H1 (cell line): ENCODE data around the gene ZFP36L2. TPM values are rescaled to one million over a fixed set of nuclear protein-coding genes. Genes with fewer than 3 reads are reported as not detected.

Experiments
- CTCF ChIA-PET: fragments of 300-600 bp; sonication (Branson Sonifier 250); formaldehyde crosslinking; loops from one replicate; lab custom pipeline; 2021; ENCODE audit not compliant: partially characterized antibody; lab: Charles Lee
- POLR2A ChIA-PET: fragments of 300-600 bp; sonication (Branson Sonifier 250); formaldehyde crosslinking; loops from one replicate; lab custom pipeline; 2021; ENCODE audit warnings: inconsistent platforms; ENCODE audit not compliant: partially characterized antibody; lab: Charles Lee
- DNase-seq, 2 experiments: peaks; one replicate each; pipeline versions ENCODE4 v3.0.0 to v3.0.0-alpha.2; 2010 to 2022; ENCODE audit warnings: low spot score in 2 of 2, low read depth in 1 of 2, mixed read lengths in 1 of 2
- FAIRE-seq: peaks from 2 replicates; lab custom pipeline; 2011; peaks lifted over from hg19 to GRCh38; lab: Jason Lieb, UNC
- H2AFZ ChIP-seq: 2 replicates; pipeline ENCODE4 v1.8.1; 2012; ENCODE audit warnings: low read length, inconsistent platforms
- H2AK5ac ChIP-seq: 2 replicates; pipeline ENCODE4 v1.6.1; 2013; ENCODE audit warnings: low read depth, low read length
- H2BK120ac ChIP-seq: replicated peaks from 2 replicates; pipeline ENCODE3; 2013; ENCODE audit warnings: low read depth, low read length, inconsistent platforms
- H2BK12ac ChIP-seq: 2 replicates; pipeline ENCODE4 v1.6.1; 2013; ENCODE audit warnings: low read depth, low read length
- H2BK15ac ChIP-seq: 2 replicates; pipeline ENCODE4 v1.6.1; 2013; ENCODE audit warnings: low read length
- H2BK20ac ChIP-seq: 2 replicates; pipeline ENCODE4 v1.6.1; 2013; ENCODE audit warnings: low read length
- H2BK5ac ChIP-seq: 2 replicates; pipeline ENCODE4 v1.6.1; 2013; ENCODE audit warnings: low read depth, low read length
- H3K14ac ChIP-seq: 2 replicates; pipeline ENCODE4 v1.6.1; 2013; ENCODE audit warnings: inconsistent platforms; ENCODE audit not compliant: insufficient read length
- H3K18ac ChIP-seq: 2 replicates; pipeline ENCODE4 v1.6.1; 2013; ENCODE audit warnings: low read length; ENCODE audit errors: extremely low read depth
- H3K23ac ChIP-seq: 2 replicates; pipeline ENCODE4 v1.6.1; 2013; ENCODE audit warnings: inconsistent platforms; ENCODE audit not compliant: insufficient read length
- H3K23me2 ChIP-seq: 2 replicates; pipeline ENCODE4 v1.6.1; 2013; ENCODE audit warnings: low read depth, low read length
- H3K27ac ChIP-seq: 2 replicates; pipeline ENCODE4 v1.6.1; 2011; ENCODE audit warnings: low read depth, low read length, inconsistent platforms
- H3K27me3 ChIP-seq, 4 experiments: replicated peaks in 1 of 4; 1 replicate in 1 of 4; 2 replicates in 3 of 4; pipeline versions ENCODE4 v1.6.1 to v1.8.1; 2011 to 2013; ENCODE audit warnings: low read length in 3 of 4, mild to moderate bottlenecking in 3 of 4, inconsistent platforms in 2 of 4, mixed read lengths in 2 of 4, moderate library complexity in 1 of 4; ENCODE audit not compliant: control insufficient read depth in 3 of 4, insufficient read depth in 3 of 4; ENCODE audit errors: extremely low read depth in 1 of 4
- H3K36me3 ChIP-seq, 4 experiments: 2 replicates each; pipeline versions ENCODE4 v1.6.1 to v1.8.1; 2011 to 2013; ENCODE audit warnings: mild to moderate bottlenecking in 4 of 4, low read length in 3 of 4, moderate library complexity in 2 of 4, control low read depth in 1 of 4, inconsistent platforms in 1 of 4; ENCODE audit not compliant: insufficient read depth in 4 of 4, control insufficient read depth in 2 of 4
- H3K4ac ChIP-seq: replicated peaks from 2 replicates; pipeline ENCODE3; 2013; ENCODE audit warnings: low read length, low read depth, mixed read lengths, inconsistent platforms; ENCODE audit not compliant: insufficient read length
- H3K4me1 ChIP-seq, 4 experiments: replicated peaks in 1 of 4; 1 replicate in 1 of 4; 2 replicates in 3 of 4; pipeline versions ENCODE4 v1.6.1 to v1.8.1; 2011 to 2013; ENCODE audit warnings: low read length in 3 of 4, inconsistent platforms in 2 of 4, mixed read lengths in 1 of 4; ENCODE audit not compliant: insufficient read depth in 4 of 4, control insufficient read depth in 3 of 4
- H3K4me2 ChIP-seq, 2 experiments: 2 replicates each; pipeline versions ENCODE4 v1.6.1 to v1.8.1; 2011 to 2013; ENCODE audit warnings: low read depth in 2 of 2, low read length in 2 of 2, control low read depth in 1 of 2, inconsistent platforms in 1 of 2, mild to moderate bottlenecking in 1 of 2; ENCODE audit not compliant: insufficient read depth in 1 of 2
- H3K4me3 ChIP-seq, 4 experiments: fragments of 200-600, 300-600 bp in 1 of 4; sonication (generic), shearing (Covaris generic), sonication (Bioruptor Twin) in 1 of 4; 2 replicates each; pipeline versions ENCODE4 v1.5.1 to v1.8.1; 2011 to 2016; ENCODE audit warnings: low read length in 4 of 4, low read depth in 3 of 4, control low read depth in 2 of 4, inconsistent platforms in 2 of 4, mild to moderate bottlenecking in 2 of 4, mixed read lengths in 1 of 4, moderate library complexity in 1 of 4; ENCODE audit not compliant: insufficient read depth in 2 of 4; ENCODE audit errors: extremely low read depth in 1 of 4
- H3K56ac ChIP-seq: replicated peaks from 2 replicates; pipeline ENCODE3; 2013; ENCODE audit warnings: low read depth, mild to moderate bottlenecking, mixed read lengths, low read length, inconsistent platforms; ENCODE audit not compliant: insufficient read length
- H3K79me1 ChIP-seq: 2 replicates; pipeline ENCODE4 v1.6.1; 2013; ENCODE audit warnings: low read depth, low read length, control low read depth
- H3K79me2 ChIP-seq, 2 experiments: 2 replicates each; pipeline versions ENCODE4 v1.6.1 to v1.8.1; 2012 to 2013; ENCODE audit warnings: low read length in 2 of 2, mild to moderate bottlenecking in 2 of 2, inconsistent platforms in 1 of 2; ENCODE audit not compliant: insufficient read depth in 2 of 2, control insufficient read depth in 1 of 2
- H3K9ac ChIP-seq, 4 experiments: replicated peaks in 1 of 4; 1 replicate in 1 of 4; 2 replicates in 3 of 4; pipeline versions ENCODE4 v1.6.1 to v1.8.1; 2011 to 2013; ENCODE audit warnings: low read depth in 3 of 4, low read length in 3 of 4, control low read depth in 2 of 4, mild to moderate bottlenecking in 2 of 4, moderate library complexity in 2 of 4, inconsistent platforms in 1 of 4; ENCODE audit errors: extremely low read depth in 1 of 4
- H3K9me3 ChIP-seq, 2 experiments: 2 replicates each; pipeline versions ENCODE4 v1.6.1 to v1.8.1; 2012 to 2013; ENCODE audit warnings: mild to moderate bottlenecking in 2 of 2, moderate library complexity in 2 of 2, control low read depth in 1 of 2, inconsistent platforms in 1 of 2, low read depth in 1 of 2, low read length in 1 of 2, mixed read lengths in 1 of 2; ENCODE audit not compliant: insufficient read depth in 2 of 2
- H4K20me1 ChIP-seq, 2 experiments: replicated peaks in 1 of 2; 2 replicates each; pipeline versions ENCODE3 to v1.8.1; 2011 to 2013; ENCODE audit warnings: inconsistent platforms in 2 of 2, low read length in 2 of 2, mild to moderate bottlenecking in 1 of 2; ENCODE audit not compliant: insufficient read depth in 2 of 2, control insufficient read depth in 1 of 2
- H4K5ac ChIP-seq: 2 replicates; pipeline ENCODE4 v1.6.1; 2013; ENCODE audit warnings: low read length, low read depth, mixed read lengths, inconsistent platforms; ENCODE audit not compliant: insufficient read length
- H4K8ac ChIP-seq: 2 replicates; pipeline ENCODE4 v1.8.0; 2013; ENCODE audit warnings: mild to moderate bottlenecking, moderate library complexity, low read length, inconsistent platforms; ENCODE audit not compliant: insufficient read depth; ENCODE audit errors: extremely low read depth
- H4K91ac ChIP-seq: replicated peaks from 2 replicates; pipeline ENCODE3; 2013; ENCODE audit warnings: low read length, mixed read lengths, inconsistent platforms; ENCODE audit not compliant: insufficient read length
- BACH1 ChIP-seq: IDR thresholded peaks from 2 replicates; pipeline ENCODE4 v1.6.1; 2012; ENCODE audit warnings: low read length, improper control_type of control experiment
- CHD2 ChIP-seq: IDR thresholded peaks from 2 replicates; pipeline ENCODE4 v1.6.1; 2012; ENCODE audit warnings: low read length, improper control_type of control experiment
- EP300 ChIP-seq, 2 experiments: IDR thresholded peaks; 1 replicate in 1 of 2; 2 replicates in 1 of 2; pipeline ENCODE4 v1.6.1; 2011 to 2012; ENCODE audit warnings: low read depth in 2 of 2, low read length in 2 of 2, mild to moderate bottlenecking in 2 of 2, borderline replicate concordance in 1 of 2, inconsistent platforms in 1 of 2, moderate library complexity in 1 of 2
- WGBS, 2 experiments: shearing (Covaris generic) in 1 of 2; methylation state at CpG; one replicate each; pipeline versions ENCODE4 v1.1.6 to v1.1.7; 2013 to 2015; ENCODE audit warnings: low lambda C conversion rate in 2 of 2, mixed read lengths in 2 of 2, inconsistent platforms in 1 of 2, low coverage in 1 of 2, missing lambda C conversion rate in 1 of 2; ENCODE audit not compliant: insufficient replicate concordance in 2 of 2, insufficient coverage in 1 of 2, insufficient read length in 1 of 2; ENCODE audit errors: extremely low coverage in 1 of 2, missing lambda C conversion rate in 1 of 2; 5-methylcytosine and 5-hydroxymethylcytosine counted together
- polyA plus RNA-seq, 7 experiments: library from polyadenylated mRNA; depleted of rRNA in 3 of 7; stranded (reverse) in 5 of 7; unstranded in 2 of 7; fragments of >200 nt in 5 of 7; fragments of 200-250 nt in 2 of 7; gene quantifications; 1 replicate in 5 of 7; 2 replicates in 1 of 7; 4 replicates in 1 of 7; pipeline versions ENCODE4 v1.2.1 to v1.2.3, GENCODE V29; 2011 to 2013; ENCODE audit warnings: missing spikeins in 2 of 7, mixed read lengths in 2 of 7
- total RNA-seq: library from RNA; stranded (reverse); fragmentation: NEBNext Ultra II Directional; extraction: Animal tissue kit (Norgen Biotek cat#: 25700); gene quantifications from 2 replicates; pipeline ENCODE4 v1.2.1, GENCODE V29; 2021

Gene ZFP36L2
- total and polyA plus RNA-seq, 2 of the 8 experiments (the other 6 are each of a cell fraction or from before 2014, with no cell fraction given): 13.4 to 102 TPM

DNA sequence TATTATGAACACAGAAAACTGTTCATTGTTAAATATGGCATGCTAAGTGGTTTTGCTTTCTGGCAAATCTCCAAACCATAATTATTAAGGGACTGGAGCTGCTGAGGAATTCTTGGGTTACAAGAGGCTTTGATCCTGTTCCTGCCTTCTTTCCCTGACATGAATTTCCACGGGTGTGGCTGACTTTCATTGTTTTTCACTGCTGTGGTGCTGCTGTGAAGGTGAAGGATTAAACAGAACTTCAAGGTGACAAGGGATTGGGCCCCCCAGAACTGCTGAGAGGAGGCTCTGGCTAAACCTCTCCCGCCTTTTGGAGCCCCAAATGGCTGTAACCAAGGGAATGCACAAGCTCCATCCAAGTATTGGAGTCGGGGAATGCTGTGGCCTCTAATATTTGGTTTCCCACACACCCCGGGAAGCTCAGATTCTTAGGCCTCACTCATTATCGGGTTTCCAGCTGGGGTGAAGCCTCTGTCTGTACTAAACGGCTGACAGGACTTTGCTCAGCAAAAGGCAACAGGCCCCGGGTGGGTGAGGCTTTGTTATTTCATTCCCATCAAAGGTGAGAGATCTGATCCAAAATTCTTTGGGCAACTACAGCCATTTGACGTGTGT lies 29.0 kb upstream of the ZFP36L2 start:
- no peak overlapping the region for H2BK15ac ChIP-seq
- CTCF ChIA-PET: interaction anchor here (0.7 to 1.9 kb wide), 4 partner anchors 10 to 326 kb away, joined by 3 to 5 read pairs (median 4); no protein-coding TSS in a partner anchor
- H3K4me1 ChIP-seq: peaks cover 0 to 4% (median 0%) of the 10 kb centered on the region in 4 experiments; a peak in 2 of 7 replicates
- H3K4me3 ChIP-seq: no peak overlapping the region
- no peak overlapping the region for H3K27ac ChIP-seq
- no peak overlapping the region for H4K91ac ChIP-seq
- no peaks in the 10 kb centered on the region for H3K27me3 ChIP-seq
- H3K18ac ChIP-seq: no peak overlapping the region
- TF ChIP-seq BACH1 (no peak), CHD2 (no peak), EP300 (IDR thresholded peaks at IDR 0.05; ENCODE audit: borderline replicate concordance in 1 of 2, low read depth in 2 of 2, low read length in 2 of 2) (no peak)
- H3K79me1 ChIP-seq: no peaks in the 10 kb centered on the region
- no peaks in the 10 kb centered on the region for H3K79me2 ChIP-seq
- no peaks in the 10 kb centered on the region for H4K20me1 ChIP-seq
- no peak overlapping the region for H4K8ac ChIP-seq
- WGBS, 2 experiments: 94% methylated on average over 8 of the region's 8 CpGs; no CpG with 5 or more reads in 1 of the 2 experiments
- H3K23me2 ChIP-seq: no peaks in the 10 kb centered on the region; the same call in 1 of the 2 replicates
- DNase-seq (no peak), FAIRE-seq (no peak)
- no peak overlapping the region for H2BK120ac ChIP-seq
- no peak overlapping the region for H3K9ac ChIP-seq
- H2AK5ac ChIP-seq: no peak overlapping the region
- no peak overlapping the region for H2AFZ ChIP-seq
- no peak overlapping the region for H4K5ac ChIP-seq
- POLR2A ChIA-PET: interaction anchor here (0.6 kb wide), 1 partner anchor 58 kb away, joined by 3 read pairs; no protein-coding TSS in a partner anchor
- no peak overlapping the region for H2BK12ac ChIP-seq
- H3K4ac ChIP-seq: no peak overlapping the region
- no peak overlapping the region for H3K23ac ChIP-seq
- no peak overlapping the region for H2BK5ac ChIP-seq
- H3K14ac ChIP-seq: no peak overlapping the region
- no peak overlapping the region for H2BK20ac ChIP-seq
- no peak overlapping the region for H3K56ac ChIP-seq
- H3K9me3 ChIP-seq: no peaks in the 10 kb centered on the region
- H3K4me2 ChIP-seq: no peak overlapping the region
- H3K36me3 ChIP-seq: no peaks in the 10 kb centered on the region
